HCT116 (cell line): Measurements from ENCODE around the gene SEC22A.

ENCODE experiments used
- ATF3 ChIP-seq: IDR thresholded peaks from 2 replicates; pipeline ENCODE4 v1.6.1; 2012
- CEBPB ChIP-seq: IDR thresholded peaks from 2 replicates; pipeline ENCODE4 v1.6.1; 2012; ENCODE audit warnings: low read depth
- CTCF ChIP-seq, 3 experiments: fragments of 200-600 bp in 1 of 3; sonication (generic) in 1 of 3; IDR thresholded peaks in 2 of 3; conservative IDR thresholded peaks in 1 of 3; 2 replicates each; pipeline ENCODE4 v1.5.1; 2012 to 2017; ENCODE audit warnings: low read depth in 2 of 3, low read length in 2 of 3, antibody characterized with exemption in 1 of 3, borderline replicate concordance in 1 of 3, control low read depth in 1 of 3, mild to moderate bottlenecking in 1 of 3, mixed read lengths in 1 of 3, mixed run types in 1 of 3, moderate library complexity in 1 of 3; ENCODE audit not compliant: insufficient read depth in 1 of 3
- EZH2 ChIP-seq: fragments of 200-600 bp; sonication (generic); IDR thresholded peaks from 2 replicates; pipeline ENCODE4 v1.6.1; 2017; ENCODE audit warnings: antibody characterized with exemption, mixed run types
- EZH2phosphoT487 ChIP-seq: fragments of 200-600 bp; IDR thresholded peaks from 2 replicates; pipeline ENCODE4 v1.6.1; 2018; ENCODE audit warnings: antibody characterized with exemption, borderline replicate concordance
- JUND ChIP-seq: IDR thresholded peaks from 2 replicates; pipeline ENCODE4 v1.6.1; 2012
- POLR2A ChIP-seq: IDR thresholded peaks from 2 replicates; pipeline ENCODE4 v1.7.0; 2011; ENCODE audit warnings: borderline replicate concordance; ENCODE audit not compliant: insufficient read depth, insufficient read length; ENCODE audit errors: extremely low read depth
- POLR2AphosphoS5 ChIP-seq: IDR thresholded peaks from 2 replicates; pipeline ENCODE4 v1.6.1; 2011; ENCODE audit warnings: mild to moderate bottlenecking, low read depth, low read length, moderate library complexity
- RAD21 ChIP-seq: IDR thresholded peaks from 2 replicates; pipeline ENCODE4 v1.6.1; 2012; ENCODE audit warnings: low read depth, mild to moderate bottlenecking
- YY1 ChIP-seq: IDR thresholded peaks from 2 replicates; pipeline ENCODE4 v1.6.1; 2011; ENCODE audit warnings: low read length, low read depth, moderate library complexity, mild to moderate bottlenecking; ENCODE audit not compliant: insufficient replicate concordance; ENCODE audit errors: extremely low read depth

GRCh38 chr3:123287051-123287961 lies 85.6 kb downstream of the SEC22A start:
- TF ChIP-seq CTCF (IDR thresholded peaks at IDR 0.05 in 2 of 3, conservative IDR thresholded peaks at IDR 0.05 in 1 of 3; ENCODE audit: borderline replicate concordance in 1 of 3, insufficient read depth in 1 of 3, low read depth in 2 of 3, low read length in 2 of 3): no peak
- TF ChIP-seq YY1: no peak
- TF ChIP-seq POLR2AphosphoS5: no peak
- no peak for TF ChIP-seq EZH2
- TF ChIP-seq RAD21: no peak
- TF ChIP-seq JUND: no peak
- TF ChIP-seq ATF3: no peak
- TF ChIP-seq POLR2A: no peak
- TF ChIP-seq CEBPB: no peak
- no peak for TF ChIP-seq EZH2phosphoT487
